Measurements from ENCODE around the gene MARCHF4.

- TF ChIP-seq EP300 (IDR thresholded peaks at IDR 0.05; ENCODE audit: low read depth) (no peak), CTCF (IDR thresholded peaks at IDR 0.05) (no peak), POLR2A (IDR thresholded peaks at IDR 0.05) (no peak), POLR2AphosphoS5 (IDR thresholded peaks at IDR 0.05) (no peak)
Observed at GRCh38 chr2:216402751-216403150, 30.5 kb upstream of the MARCHF4 start.
